Embryonic facial prominence (tissue), 1 donor: ENCODE measurements around the gene NTNG1.

Experiments
- DNase-seq: peaks from one replicate; pipeline ENCODE4 v3.0.0-alpha.2; 2016; ENCODE audit errors: extremely low spot score

The NTNG1 gene

DNA sequence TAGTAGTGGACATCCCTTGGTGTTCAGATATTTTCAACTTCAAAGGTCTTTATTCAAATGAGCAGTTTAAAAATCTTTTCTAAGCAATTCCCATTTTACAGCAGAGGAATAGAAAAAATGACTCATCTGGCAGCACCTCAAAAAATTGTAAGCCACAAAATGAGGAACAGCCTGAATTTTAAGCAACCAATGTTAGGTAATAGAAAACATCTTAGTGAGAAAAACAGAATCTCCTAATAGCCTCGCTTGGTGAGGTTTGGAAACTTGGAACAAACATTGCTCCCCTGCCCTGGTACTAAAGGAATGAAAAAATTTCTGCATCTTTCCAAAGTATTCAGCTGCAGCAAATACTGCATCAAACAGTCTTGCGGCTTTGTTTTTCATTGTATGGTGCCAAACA lies 264.4 kb downstream of the NTNG1 start:
- DNase-seq = no peak

DNA sequence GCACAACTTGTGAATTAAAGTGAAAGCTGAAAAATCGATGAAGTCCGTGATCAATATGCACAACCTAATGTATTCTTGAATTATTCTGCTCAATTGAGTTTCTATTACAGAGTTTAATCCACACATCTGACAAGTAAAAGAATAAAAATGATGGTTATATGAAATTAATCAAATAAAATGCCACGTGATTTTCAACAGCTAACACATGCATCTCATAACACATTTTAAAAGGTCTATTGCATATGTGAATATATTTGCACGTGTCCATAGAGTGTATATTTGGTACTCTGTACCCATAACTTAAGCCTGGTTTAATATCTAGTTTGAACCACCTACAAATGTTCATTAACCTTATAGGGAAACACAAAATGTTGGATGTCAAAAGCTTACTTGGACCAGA lies 266.2 kb downstream of the NTNG1 start:
- no peak for DNase-seq

DNA sequence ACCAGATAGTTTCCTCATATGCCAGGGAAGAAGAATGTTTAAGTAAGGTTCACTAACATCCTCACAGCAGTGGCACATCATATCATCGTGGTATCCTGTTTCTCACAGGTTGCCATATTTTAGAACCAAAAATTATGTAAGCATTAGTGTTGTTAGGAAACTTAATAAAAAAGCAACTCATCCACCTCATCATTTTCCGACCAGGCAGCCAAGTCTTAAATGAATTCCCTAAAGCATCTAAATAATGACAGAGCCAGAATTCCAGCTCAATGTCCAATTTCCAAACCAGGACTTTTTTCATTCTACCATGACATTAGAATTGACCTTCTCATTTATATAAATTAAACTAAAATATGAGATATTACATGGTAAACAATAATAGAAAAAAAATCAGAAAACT lies 272.7 kb downstream of the NTNG1 start:
- no peak for DNase-seq

DNA sequence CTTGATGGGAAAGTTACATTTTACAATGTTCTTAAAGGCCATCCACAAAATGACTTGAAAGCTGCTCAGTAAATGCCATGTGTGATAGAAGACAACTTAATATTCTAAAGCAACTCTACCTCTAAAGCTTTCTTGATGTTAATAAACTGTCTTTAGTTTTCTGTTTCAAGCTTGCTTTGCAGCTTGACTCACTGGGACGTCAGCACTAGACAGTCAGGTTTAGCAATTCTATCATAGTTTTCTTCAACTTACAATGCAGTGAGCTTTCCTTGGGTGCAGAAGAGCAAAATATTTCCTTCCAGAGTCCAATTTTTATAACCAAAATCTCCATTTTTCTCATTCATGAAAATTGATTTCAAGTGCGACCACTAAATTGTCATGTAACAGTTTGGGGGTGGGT lies 273.1 kb downstream of the NTNG1 start:
- DNase-seq = no peak

DNA sequence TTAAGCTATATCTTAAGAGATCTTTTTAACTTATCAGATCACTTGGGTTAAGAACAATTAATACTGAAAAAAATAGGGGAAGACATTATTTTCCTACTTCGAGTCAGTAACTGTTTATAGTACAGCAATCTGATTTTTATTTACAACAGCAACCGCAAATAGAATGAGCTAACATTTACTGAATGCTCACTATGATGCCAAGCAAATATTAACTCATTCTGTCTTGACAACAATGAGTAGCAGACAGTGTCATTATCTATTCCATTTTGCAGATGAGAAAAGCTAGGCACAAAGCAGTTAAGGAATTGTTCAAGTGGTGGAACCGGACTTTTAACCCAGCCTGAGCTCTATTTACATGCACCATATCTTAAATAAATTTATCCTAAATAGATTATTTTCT lies 273.7 kb downstream of the NTNG1 start:
- DNase-seq = no peak

DNA sequence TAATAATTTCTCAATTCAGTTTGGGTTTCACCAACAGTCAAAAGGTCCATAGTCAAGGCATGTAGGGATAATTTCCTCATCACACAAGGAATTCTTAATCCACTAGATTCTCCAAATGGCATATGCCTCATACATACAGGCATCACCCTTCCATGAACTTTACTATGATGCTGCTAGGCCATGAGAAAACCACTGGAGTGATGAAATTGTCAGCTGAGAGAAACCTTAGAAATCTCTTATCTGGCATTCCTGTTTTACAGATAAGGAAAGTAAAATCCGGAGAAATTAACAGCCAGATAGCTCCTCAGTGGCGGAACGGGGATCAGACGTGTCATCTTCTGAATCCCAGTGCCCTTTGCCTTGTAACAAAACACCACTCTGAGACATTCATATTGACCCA lies 274.4 kb downstream of the NTNG1 start:
- DNase-seq = no peak

DNA sequence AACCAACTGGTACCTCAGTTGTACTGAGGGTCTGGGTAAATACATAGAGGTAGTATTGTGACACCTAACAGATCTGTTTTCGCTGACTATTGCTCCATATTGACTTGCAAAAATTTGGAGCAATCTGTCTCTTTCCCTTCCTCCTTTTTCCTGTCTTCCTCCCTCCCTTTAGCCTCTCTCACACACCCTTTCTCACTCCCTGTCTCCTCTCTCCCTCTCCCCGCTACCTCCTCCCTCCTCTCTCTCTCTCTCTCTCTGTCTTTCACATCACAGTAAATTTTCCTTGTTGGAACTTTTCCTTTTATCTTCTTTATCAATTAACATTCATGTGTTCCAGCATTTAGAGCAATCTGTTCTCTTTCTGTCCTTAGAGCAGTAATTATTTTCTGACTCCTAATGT lies 278.2 kb downstream of the NTNG1 start:
- DNase-seq = no peak

DNA sequence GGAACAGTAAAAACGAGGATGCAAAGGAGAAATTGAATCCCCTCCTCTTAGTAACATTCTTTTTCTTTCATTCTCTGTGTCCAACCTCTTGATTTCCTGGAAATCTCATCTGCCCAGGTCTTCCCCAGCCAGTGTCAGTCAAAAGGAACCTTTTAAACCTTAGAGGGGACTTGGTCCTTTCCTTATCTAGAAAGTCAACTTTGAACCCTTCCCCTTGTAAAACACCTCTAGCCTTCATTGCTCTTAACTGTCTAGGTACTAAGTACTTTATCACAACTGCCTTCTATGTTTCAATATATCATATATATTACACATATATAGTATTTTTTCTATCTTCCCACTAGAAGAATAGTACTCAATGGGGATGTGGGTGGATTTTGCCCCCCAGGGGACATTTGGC lies 282.1 kb downstream of the NTNG1 start:
- no peak for DNase-seq

DNA sequence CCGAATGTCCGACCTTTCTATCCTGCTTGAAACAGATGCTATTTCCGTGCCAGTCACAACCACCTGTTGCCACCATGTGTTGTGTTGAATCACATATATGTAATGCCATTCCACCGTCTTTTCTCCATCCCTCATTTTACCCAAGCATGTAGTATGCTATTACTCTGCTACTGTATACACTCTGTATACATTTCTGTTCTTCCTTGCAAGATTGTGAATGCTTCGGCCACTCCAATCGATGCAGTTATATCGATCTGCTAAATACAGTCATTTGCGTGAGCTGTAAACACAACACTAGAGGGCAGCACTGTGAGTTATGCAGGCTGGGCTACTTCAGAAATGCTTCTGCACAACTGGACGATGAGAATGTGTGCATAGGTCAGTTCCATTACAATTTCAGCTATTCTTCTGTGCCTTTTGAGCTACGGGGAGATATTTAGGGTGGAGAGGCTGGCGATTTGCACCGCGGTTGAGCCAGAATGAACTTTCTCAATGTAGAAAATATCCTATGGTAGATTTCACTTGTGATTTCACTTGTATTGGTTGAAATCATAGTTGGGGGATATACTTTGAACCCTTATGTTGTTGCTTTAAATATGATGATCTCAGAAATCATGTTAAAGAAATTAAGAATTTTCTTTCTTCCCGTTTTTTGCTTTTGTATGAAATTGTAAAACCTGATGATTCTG lies 289.8 kb downstream of the NTNG1 start:
- DNase-seq = no peak

DNA sequence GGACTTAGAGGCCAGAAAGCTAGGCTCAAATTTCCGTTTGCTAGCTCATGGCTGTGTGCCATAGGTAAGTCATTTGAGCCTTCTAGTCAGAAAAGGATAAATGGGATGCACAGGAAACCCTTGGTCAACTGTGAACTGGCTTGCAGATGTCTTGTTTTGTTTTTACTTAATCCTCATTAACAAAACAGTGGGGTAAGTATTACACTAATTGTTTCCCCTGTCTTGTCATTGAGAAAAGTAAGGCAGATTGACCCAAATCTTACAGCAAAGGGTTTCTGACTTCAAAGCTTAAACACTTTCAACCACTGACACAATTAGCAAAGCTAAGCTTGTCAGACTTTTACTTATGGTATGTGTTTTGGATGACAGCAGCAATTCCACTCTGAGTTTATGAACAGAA lies 291.3 kb downstream of the NTNG1 start:
- no peak for DNase-seq

DNA sequence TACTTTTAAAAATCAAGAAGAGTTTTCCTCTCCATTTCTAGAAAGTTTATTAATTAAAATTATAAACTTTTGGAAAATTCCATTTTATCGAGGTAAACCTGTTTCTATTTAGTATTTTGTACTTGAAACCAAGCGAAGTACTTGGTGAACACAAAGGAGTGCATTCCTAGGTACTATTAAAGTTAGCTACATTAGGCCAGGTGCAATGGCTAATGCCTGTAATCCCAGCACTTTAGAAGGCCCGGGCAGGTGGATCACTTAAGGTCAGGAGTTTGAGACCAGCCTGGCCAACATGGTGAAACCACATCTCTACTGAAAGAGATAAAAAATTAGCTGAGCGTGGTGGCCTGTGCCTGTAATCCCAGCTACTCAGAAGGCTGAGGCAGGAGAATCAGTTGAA lies 292.2 kb downstream of the NTNG1 start:
- no peak for DNase-seq

DNA sequence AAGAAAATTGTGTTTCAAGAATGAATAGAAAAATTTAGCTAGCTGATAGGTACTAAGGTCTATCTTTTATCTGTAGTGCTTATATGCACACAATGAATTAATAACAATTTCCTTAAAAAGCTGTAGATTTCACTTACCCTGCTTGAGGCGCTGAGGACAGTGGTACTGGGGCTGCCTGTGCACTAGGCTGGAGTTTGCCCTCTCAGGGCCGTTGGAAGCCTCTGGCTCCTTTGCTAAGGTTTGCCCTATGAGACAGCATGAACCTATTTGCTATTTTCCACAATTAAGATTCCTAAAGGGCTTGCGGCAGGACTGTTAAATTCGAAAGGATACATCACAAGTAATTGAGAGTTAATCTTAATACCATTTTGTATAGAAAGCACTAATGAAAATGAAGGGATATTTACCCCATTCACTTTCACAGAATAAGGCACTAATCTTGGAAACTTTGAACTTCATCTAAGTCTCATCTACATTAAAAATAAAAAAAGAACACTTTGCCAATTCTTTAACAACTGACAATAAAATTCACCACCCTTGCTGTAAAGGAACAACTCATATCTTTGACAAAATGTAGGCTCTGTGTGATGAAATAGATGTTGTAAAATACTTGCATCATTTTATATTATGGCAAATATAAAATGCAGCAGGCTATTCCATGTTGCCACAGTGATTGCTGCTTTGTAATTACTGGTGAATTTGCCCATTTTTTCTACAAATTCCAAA lies 293.0 kb downstream of the NTNG1 start:
- no peak for DNase-seq

DNA sequence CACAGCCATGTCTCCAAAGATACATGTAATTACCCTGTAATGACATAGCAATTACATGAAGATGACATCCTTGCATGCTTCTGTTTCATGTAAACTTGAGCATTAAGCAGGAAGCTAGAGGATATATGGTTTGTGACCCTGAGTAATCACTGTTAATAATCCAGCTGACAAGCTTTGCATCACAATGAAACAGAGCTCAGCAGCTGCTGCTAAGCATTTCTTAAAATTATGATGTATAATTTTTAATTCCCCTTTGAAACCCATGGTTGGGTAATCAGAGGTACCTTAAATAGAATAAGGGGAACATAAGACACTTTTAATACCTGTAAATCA lies 293.5 kb downstream of the NTNG1 start:
- DNase-seq = no peak

DNA sequence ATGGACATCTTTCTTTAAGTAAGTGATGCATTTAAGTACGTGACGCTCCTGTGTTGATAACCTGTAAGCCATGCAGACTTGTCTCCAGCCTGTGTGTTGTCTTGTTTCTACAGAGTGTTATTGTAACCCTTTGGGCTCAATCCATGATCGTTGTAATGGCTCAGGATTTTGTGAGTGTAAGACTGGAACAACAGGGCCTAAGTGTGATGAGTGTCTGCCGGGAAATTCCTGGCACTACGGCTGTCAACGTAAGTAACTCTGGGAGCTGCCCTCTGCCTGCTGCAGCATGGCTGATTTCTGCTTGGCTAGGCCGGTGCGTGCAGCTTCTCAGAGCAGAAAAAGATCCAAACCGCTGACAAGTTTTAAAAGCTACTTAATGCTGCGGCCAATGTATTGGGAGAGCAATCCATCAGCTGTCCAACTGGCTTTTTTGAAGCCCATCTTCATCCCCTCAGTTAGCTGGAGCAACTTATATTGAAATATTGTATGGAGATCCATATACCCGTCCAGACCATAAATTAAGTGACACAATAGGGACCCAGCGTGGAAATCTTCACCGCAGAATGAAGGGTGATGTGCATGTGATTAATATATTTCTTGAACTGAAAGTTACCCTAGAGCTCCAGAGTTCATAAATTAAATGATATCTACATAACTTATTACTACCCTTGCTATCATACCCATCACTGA lies 295.9 kb downstream of the NTNG1 start:
- DNase-seq = no peak

DNA sequence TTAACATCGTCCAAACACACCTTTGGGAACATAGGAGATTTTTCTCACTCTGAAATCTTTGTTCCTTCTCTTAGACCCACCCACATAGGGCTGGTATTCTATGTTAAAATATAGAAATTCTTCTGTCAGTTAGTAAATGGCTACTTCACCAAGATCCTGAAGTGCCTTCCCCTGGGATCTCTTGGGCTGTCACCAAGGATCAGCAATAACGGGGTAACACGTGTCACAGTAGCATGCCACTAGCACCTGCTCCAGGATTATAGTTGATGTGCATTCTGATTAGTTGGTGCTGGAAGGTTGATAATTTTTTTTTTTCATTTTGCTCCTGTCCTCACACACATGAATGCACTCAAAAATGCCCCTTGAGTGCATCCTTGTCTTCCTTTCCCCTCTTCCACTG lies 298.7 kb downstream of the NTNG1 start:
- DNase-seq = no peak

DNA sequence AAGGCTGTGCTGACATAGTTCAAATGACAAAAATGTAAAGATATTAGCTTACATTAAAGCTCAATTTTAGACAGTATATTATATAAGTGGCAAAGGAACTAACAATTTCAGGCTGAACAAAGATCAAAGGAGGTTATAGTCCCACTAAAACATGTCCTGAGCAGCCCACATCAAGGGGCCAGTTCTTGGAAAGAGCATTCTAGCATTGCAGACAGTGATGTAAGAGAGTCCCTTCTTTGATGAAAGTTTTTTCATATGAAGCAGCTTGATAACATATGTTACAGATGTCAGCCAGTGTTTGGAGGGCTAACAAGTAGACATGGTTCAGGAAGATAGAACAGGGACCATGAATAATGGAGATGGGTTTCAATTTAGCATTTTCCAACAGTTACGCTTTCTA lies 301.7 kb downstream of the NTNG1 start:
- DNase-seq = no peak

DNA sequence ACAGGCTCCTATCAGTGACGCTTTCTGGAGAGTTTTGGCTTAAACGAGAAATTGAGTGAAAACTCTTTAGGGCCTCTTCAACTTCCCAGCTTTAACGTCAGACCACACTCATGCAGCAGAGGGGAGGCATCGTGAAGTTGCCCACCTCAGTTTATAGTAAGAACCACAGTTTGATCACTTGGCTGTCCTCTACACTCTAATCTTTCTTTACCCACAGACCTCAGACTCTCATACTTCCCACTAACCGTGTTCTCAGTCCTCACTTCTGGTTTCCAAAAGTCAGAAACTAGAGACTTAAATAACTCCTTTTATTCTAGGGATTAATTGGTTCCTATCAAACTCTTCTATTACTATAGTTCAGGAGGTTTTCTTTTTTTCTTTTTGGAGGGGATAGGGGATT lies 302.2 kb downstream of the NTNG1 start:
- DNase-seq = no peak

DNA sequence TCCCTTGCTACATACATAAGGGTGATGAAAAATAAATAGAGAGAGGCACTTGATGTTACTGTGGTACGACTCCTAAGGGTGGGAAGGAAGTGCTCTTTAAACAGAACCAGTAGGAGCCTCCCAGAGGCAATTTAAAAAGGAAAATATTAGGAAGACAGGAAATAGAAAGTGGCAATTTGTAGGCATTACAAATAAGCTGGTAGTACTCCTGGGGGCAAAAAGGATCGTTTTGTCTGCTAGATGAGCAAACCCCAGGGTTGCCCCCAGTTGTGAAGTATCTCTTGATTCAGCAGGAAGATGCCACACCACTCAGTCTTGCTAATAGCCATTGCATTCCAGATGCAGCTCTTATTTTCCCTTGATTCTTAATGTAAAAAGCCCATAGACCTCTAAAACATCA lies 303.0 kb downstream of the NTNG1 start:
- no peak for DNase-seq

DNA sequence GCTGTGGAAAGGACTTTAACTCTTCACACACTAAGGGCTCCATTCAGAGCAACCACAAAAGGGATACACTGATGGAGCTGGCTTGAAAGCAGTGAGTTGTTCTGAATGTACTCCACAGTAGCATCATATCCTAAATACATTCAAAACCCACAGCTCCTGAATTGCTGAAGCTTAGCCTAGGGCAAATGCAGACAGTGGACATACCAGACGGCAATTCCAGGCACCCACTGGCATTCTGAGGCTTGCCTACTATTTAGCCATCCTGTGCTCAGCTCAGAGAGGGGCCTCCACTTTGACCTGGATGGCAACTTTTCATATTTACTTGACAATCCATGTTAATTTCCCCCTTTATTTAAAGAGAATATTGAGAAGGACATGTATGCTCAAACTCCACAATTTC lies 303.5 kb downstream of the NTNG1 start:
- no peak for DNase-seq

DNA sequence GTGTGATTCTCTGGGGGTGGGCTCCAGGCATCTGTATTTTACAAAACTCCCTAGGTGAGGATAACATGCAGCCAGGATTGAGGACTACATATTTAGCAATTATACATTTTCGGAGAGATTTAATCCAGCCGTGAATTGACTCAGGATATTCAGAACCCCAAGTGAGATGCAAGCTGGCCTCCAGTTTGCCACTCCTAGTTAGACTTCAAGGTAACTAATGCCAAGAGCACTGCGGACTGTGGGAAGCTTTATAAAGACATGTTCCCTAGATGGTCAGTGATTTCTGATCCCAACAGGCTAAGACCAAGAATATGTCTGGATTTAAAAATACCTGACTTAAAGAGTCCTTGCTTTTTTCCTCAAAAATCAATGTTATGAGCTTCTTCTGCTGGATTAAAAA lies 308.5 kb downstream of the NTNG1 start:
- no peak for DNase-seq

DNA sequence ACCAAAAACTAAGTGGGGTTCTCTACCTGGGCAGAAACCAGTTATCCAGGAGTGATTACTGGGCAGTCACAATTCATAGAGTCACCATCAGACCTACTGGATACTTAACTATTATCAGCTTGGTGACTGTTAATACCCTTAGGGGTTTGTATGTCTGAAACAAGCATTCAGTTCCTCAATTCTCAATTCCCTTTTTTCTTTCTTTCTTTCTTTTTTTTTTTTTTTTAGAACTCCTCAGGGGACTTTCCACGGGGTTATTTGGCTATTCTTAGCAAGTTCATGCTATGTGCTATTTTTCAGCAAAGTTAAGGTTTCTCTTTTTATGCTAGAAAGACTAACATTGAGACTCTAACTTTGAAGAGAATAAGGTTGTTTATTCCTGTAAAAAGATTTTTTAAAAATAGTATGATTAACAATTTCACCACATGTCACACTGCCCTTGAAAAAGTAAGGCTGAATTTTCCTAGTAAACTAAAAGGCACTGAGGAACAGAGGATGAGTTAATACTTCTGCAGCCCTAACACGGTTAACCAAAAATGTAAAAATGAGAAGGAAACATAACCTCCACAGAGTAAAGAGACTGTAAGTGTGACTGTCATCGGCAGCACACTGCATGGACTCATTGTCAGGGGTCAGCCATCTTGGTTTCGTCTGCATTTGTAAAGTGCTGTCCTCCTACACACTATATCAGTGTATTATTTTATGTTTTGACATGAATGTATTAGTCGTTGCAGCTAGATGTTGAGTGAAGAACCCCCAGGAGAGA lies 310.2 kb downstream of the NTNG1 start:
- no peak for DNase-seq

DNA sequence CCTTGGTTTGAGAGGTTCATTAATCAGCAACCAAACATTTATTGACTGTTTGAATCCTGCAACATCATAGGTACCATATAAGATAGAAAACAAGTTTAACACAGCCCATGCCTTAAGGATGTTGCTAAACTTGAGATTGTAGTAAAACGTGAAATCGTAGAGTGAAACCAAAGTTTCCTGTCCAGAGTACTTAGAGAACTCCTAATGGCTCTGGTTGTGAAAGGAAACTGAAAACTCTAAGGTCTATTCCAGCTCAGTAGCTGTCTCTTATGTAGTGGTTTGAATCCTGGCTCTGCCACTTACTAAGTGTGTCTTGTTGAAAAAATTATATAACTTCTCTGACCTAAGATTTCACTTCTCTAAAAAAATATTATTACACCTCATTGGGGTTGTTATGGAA lies 310.9 kb downstream of the NTNG1 start:
- no peak for DNase-seq

DNA sequence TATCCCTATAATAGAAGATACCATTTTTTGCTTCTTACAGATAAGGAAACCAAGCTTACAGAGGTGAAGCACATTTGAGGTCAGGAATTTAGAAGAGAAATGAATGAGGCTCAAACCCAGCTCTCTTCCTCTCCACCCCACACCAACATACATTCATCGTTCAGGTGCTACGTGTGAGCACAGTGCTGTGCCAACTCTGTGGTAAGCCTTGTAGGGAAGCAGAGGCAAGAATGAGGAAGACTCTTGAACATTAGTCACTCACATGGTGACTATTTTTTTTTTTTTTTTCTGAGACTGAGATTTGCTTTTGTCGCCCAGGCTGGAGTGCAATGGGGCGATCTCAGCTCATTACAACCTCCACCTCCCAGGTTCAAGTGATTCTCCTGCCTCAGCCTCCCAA lies 314.0 kb downstream of the NTNG1 start:
- DNase-seq = no peak
